ENCODE measurements around the gene PACSIN2. TPM values are rescaled to one million over a fixed set of nuclear protein-coding genes. Genes with fewer than 3 reads are reported as not detected.

Gene PACSIN2
- total RNA-seq (100 to 1,000 TPM in 2 of 5 donors, 10 to 100 TPM in 3; 69.8 to 154 (median 87.9) TPM), polyA plus RNA-seq (10 to 100 TPM; 24.9 to 44.0 (median 34.7) TPM)
- long read RNA-seq, donor 1, partial matches to known transcripts = 0 of 2 reads
- long read RNA-seq, donor 1, other reads (novel, unspliced or antisense) = 0 of 2 reads
- long read RNA-seq, donor 2, partial matches to known transcripts = 6 of 10 reads
- long read RNA-seq, donor 2, other reads (novel, unspliced or antisense) = 0 of 10 reads
- long read RNA-seq, donor 3, partial matches to known transcripts = 0 of 3 reads
- long read RNA-seq, donor 3, other reads (novel, unspliced or antisense) = 0 of 3 reads
- long read RNA-seq, donor 4, partial matches to known transcripts = 0 of 1 reads
- long read RNA-seq, donor 4, other reads (novel, unspliced or antisense) = 0 of 1 reads
- long read RNA-seq, donor 5, partial matches to known transcripts = 5 of 9 reads
- long read RNA-seq, donor 5, other reads (novel, unspliced or antisense) = 0 of 9 reads
- long read RNA-seq, donor 6, transcript PACSIN2-201 (11 exons, 3,249 nt) = major isoform, 16 of 27 reads
- long read RNA-seq, donor 6, partial matches to known transcripts = 11 of 27 reads
- long read RNA-seq, donor 6, other reads (novel, unspliced or antisense) = 0 of 27 reads
- long read RNA-seq, donor 7, partial matches to known transcripts = 5 of 6 reads
- long read RNA-seq, donor 7, other reads (novel, unspliced or antisense) = 0 of 6 reads
- long read RNA-seq, donor 8, partial matches to known transcripts = 6 of 9 reads
- long read RNA-seq, donor 8, other reads (novel, unspliced or antisense) = 0 of 9 reads
- long read RNA-seq, donor 9, partial matches to known transcripts = 5 of 6 reads
- long read RNA-seq, donor 9, other reads (novel, unspliced or antisense) = 0 of 6 reads
- long read RNA-seq, donor 10, partial matches to known transcripts = 0 of 2 reads
- long read RNA-seq, donor 10, other reads (novel, unspliced or antisense) = 0 of 2 reads

- intact Hi-C loops (cut with DNase I; ENCODE audit: low total_unique reads) = no loop called here
- TF ChIP-seq EP300 (IDR thresholded peaks at IDR 0.05) (no peak), POLR2AphosphoS5 (IDR thresholded peaks at IDR 0.05) (peak; percentile 65 to 98 (median 97)), POLR2A (IDR thresholded peaks at IDR 0.05) (peak in 2 of 4 donors; percentile 71 to 77), CTCF (IDR thresholded peaks at IDR 0.05) (no peak)
- Histone ChIP-seq H3K36me3 (no peaks in the 10 kb centered on the region), H3K4me1 (peaks cover 16 to 63% (median 49%) of the 10 kb centered on the region in 4 donors), H3K9me3 (no peaks in the 10 kb centered on the region), H3K27me3 (no peaks in the 10 kb centered on the region), H3K4me3 (peak within 1 kb of the TSS; percentile 87 to 99 (median 96)), H3K27ac (peak within 1 kb of the TSS; percentile 85 to 95 (median 86))
- WGBS, 5 donors = 0 to 1% (median 0%) methylated on average over 41 to 85 of the region's 85 CpGs
- peak; percentile 99 to 100 for DNase-seq
Observed at GRCh38 chr22:43014869-43015676, at the start of gene PACSIN2. PACSIN2 (minus strand) TSS chr22:43015149; CDS start chr22:42912080, 103,069 bp downstream.

- Histone ChIP-seq H3K27ac (no peak overlapping the region), H3K4me1 (no peaks in the 10 kb centered on the region), H3K9me3 (no peaks in the 10 kb centered on the region), H3K27me3 (no peaks in the 10 kb centered on the region), H3K36me3 (peaks cover 2 to 68% (median 61%) of the 10 kb centered on the region in 4 donors), H3K4me3 (no peak overlapping the region)
- intact Hi-C loops (cut with DNase I; ENCODE audit: low total_unique reads) = no loop called here
- peak; percentile 30 to 50 for DNase-seq
- 55 to 94% (median 57%) methylated on average over 2 to 5 of the region's 5 CpGs for WGBS, 5 donors
- TF ChIP-seq EP300 (IDR thresholded peaks at IDR 0.05) (no peak), CTCF (IDR thresholded peaks at IDR 0.05) (peak in 5 of 7 experiments; percentile 5 to 32 (median 20)), POLR2A (IDR thresholded peaks at IDR 0.05) (no peak), POLR2AphosphoS5 (IDR thresholded peaks at IDR 0.05) (no peak)
Observed at GRCh38 chr22:43060183-43060582, 45.2 kb upstream of the PACSIN2 start.

GRCh38 chr22:43057641-43058040 lies 42.7 kb upstream of the PACSIN2 start:
- Histone ChIP-seq H3K9me3 (no peaks in the 10 kb centered on the region), H3K4me3 (no peak overlapping the region), H3K36me3 (peaks cover 0 to 50% (median 40%) of the 10 kb centered on the region in 4 donors), H3K4me1 (no peaks in the 10 kb centered on the region), H3K27ac (no peak overlapping the region), H3K27me3 (no peaks in the 10 kb centered on the region)
- intact Hi-C loops (cut with DNase I; ENCODE audit: low total_unique reads) = no loop called here
- no peak for DNase-seq
- WGBS, 5 donors = 84 to 91% (median 86%) methylated on average over 7 of the region's 7 CpGs
- TF ChIP-seq POLR2A (IDR thresholded peaks at IDR 0.05) = no peak
- no peak for TF ChIP-seq CTCF (IDR thresholded peaks at IDR 0.05)
- TF ChIP-seq POLR2AphosphoS5 (IDR thresholded peaks at IDR 0.05) = no peak
- no peak for TF ChIP-seq EP300 (IDR thresholded peaks at IDR 0.05)
